UCSD-AML1 (cell line): ENCODE results near the gene MACROD2.

Experiments used
- DNase-seq: peaks from one replicate; lab custom pipeline; 2025; ENCODE audit not compliant: unreplicated experiment; lab: John Stamatoyannopoulos, UW

MACROD2 gene

GRCh38 chr20:14885661-14886060 lies 890.3 kb downstream of the MACROD2 start:
- no peak for DNase-seq

- no peak for DNase-seq
Measured at GRCh38 chr20:14888134-14888533, 892.8 kb downstream of the MACROD2 start.

- DNase-seq, result no peak
Measured at GRCh38 chr20:14889496-14890255, 894.4 kb downstream of the MACROD2 start.

GRCh38 chr20:14890713-14891112 lies 895.4 kb downstream of the MACROD2 start:
- DNase-seq, result no peak

GRCh38 chr20:14892782-14893181 lies 897.5 kb downstream of the MACROD2 start:
- no peak for DNase-seq

GRCh38 chr20:14896569-14896968 lies 901.3 kb downstream of the MACROD2 start:
- DNase-seq, result no peak

- DNase-seq, result no peak
Measured at GRCh38 chr20:14897608-14898007, 902.3 kb downstream of the MACROD2 start.

GRCh38 chr20:14902432-14903089 lies 907.2 kb downstream of the MACROD2 start:
- DNase-seq, result no peak

GRCh38 chr20:14906908-14907434 lies 911.7 kb downstream of the MACROD2 start:
- DNase-seq, result no peak

GRCh38 chr20:14910126-14910525 lies 914.8 kb downstream of the MACROD2 start:
- no peak for DNase-seq

GRCh38 chr20:14913896-14914620 lies 918.7 kb downstream of the MACROD2 start:
- DNase-seq, result no peak

- no peak for DNase-seq
Measured at GRCh38 chr20:14914633-14915032, 919.3 kb downstream of the MACROD2 start.

- no peak for DNase-seq
Measured at GRCh38 chr20:14915356-14915755, 920.0 kb downstream of the MACROD2 start.

GRCh38 chr20:14916360-14916920 lies 921.1 kb downstream of the MACROD2 start:
- DNase-seq, result no peak

GRCh38 chr20:14918281-14918680 lies 923.0 kb downstream of the MACROD2 start:
- DNase-seq, result no peak

GRCh38 chr20:14918976-14919375 lies 923.7 kb downstream of the MACROD2 start:
- no peak for DNase-seq

- no peak for DNase-seq
Measured at GRCh38 chr20:14919501-14920081, 924.3 kb downstream of the MACROD2 start.

GRCh38 chr20:14921513-14921912 lies 926.2 kb downstream of the MACROD2 start:
- no peak for DNase-seq

- no peak for DNase-seq
Measured at GRCh38 chr20:14922503-14923267, 927.4 kb downstream of the MACROD2 start.

- DNase-seq, result no peak
Measured at GRCh38 chr20:14924433-14924832, 929.1 kb downstream of the MACROD2 start.
